Skeletal muscle tissue (tissue), 4 donors: ENCODE results near the gene MTARC2. TPM values are rescaled to one million over a fixed set of nuclear protein-coding genes. Genes with fewer than 3 reads are reported as not detected.

Experiments used
- H3K27ac ChIP-seq: one replicate; pipeline ENCODE4 v1.7.0; 2013; ENCODE audit warnings: mild to moderate bottlenecking, low read depth, low read length, inconsistent platforms
- H3K27me3 ChIP-seq, 3 donors: one replicate each; pipeline ENCODE4 v1.7.0; 2013; ENCODE audit warnings: low read length in 3 of 3; ENCODE audit not compliant: control insufficient read depth in 3 of 3, insufficient read depth in 3 of 3
- H3K36me3 ChIP-seq, 3 donors: one replicate each; pipeline ENCODE4 v1.7.0; 2013; ENCODE audit warnings: low read length in 3 of 3; ENCODE audit not compliant: control insufficient read depth in 3 of 3, insufficient read depth in 3 of 3
- H3K4me1 ChIP-seq, 3 donors: one replicate each; pipeline ENCODE4 v1.7.0; 2013; ENCODE audit warnings: low read length in 3 of 3, mild to moderate bottlenecking in 3 of 3; ENCODE audit not compliant: control insufficient read depth in 3 of 3, insufficient read depth in 3 of 3
- H3K4me3 ChIP-seq, 3 donors: one replicate each; pipeline ENCODE4 v1.7.0; 2013; ENCODE audit warnings: low read length in 3 of 3
- H3K9ac ChIP-seq, 3 donors: one replicate each; pipeline ENCODE4 v1.7.0; 2013; ENCODE audit warnings: low read length in 3 of 3, mild to moderate bottlenecking in 3 of 3, moderate library complexity in 2 of 3, low read depth in 1 of 3
- H3K9me3 ChIP-seq, 3 donors: one replicate each; pipeline ENCODE4 v1.7.0; 2013; ENCODE audit warnings: low read length in 3 of 3; ENCODE audit not compliant: control insufficient read depth in 3 of 3
- total RNA-seq: library from RNA; depleted of rRNA; stranded (reverse); fragments of >200 nt; gene quantifications from one replicate; pipeline ENCODE4 v1.2.3, GENCODE V29; 2014
- donor health status: Osteomylitis.

The MTARC2 gene
- total RNA-seq, 1 donor from 2014 or later, result 10.4 TPM

DNA sequence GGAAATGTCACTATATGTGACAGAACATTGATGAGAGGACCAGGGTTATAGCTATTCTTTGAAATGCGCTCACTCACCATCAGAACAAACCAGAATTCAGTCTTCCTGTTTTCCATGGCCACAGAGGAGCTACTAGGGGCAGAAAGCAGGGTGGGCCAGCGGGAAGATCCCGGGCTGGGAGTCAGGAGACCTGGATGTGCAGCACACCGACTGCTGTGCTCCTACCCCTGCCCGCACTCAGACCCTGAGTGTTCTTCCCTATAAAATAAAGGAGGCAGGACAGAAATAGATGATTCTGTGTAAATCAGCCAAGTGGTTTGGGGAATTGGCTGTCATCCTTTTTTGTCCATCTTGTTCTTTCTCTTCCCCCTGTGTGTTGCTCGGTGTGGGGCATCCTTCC lies 59.6 kb downstream of the MTARC2 start:
- Histone ChIP-seq H3K9ac (no peak overlapping the region), H3K27ac (no peak overlapping the region), H3K4me1 (peaks cover 4 to 6% (median 5%) of the 10 kb centered on the region in 3 donors), H3K27me3 (no peaks in the 10 kb centered on the region), H3K36me3 (peaks cover 0 to 4% (median 0%) of the 10 kb centered on the region in 3 donors), H3K9me3 (no peaks in the 10 kb centered on the region), H3K4me3 (no peak overlapping the region)

DNA sequence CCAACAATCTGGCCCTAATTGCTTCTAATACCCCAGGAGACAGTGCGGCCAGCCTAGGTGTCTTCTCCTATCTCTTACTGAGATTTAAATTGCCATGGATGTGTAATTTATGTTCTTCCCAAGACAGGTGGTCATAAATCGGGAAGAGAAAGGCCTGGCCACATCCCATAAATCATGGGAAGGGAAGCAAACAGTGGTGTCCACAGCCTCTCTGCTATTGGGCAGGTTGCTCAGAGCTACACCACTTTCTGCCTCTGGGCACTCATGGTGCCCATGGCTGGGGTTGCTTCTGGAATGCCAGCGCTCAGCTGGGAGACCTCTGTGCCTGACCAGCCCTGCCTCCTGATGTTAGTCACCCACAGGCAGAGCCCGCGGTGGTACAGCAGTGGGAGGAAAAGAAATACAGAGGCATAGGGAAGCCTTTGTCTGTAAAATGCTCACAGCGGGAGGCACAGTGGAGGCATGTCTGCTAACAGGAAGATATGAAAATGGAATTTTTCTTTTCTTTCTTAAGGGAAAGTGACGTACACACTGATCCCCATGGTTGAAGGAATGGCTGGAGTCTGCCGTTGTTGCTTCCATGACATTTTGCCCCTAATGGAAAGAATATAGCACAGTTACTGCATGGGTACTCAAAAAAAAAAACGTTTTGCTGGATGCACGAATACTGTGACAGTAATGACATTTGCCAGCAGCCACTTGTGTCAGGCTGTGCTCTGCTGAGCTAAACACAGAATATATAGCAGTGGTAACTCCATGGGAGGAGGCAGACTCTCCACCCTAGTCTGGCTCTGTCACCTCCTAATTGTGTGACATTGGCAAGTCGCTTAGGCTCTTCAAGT lies 60.4 kb downstream of the MTARC2 start:
- peaks cover 4 to 6% (median 5%) of the 10 kb centered on the region in 3 donors for H3K4me1 ChIP-seq
- no peak overlapping the region for H3K4me3 ChIP-seq
- H3K27ac ChIP-seq, result no peak overlapping the region
- H3K36me3 ChIP-seq, result peaks cover 0 to 6% (median 5%) of the 10 kb centered on the region in 3 donors
- no peaks in the 10 kb centered on the region for H3K27me3 ChIP-seq
- no peaks in the 10 kb centered on the region for H3K9me3 ChIP-seq
- H3K9ac ChIP-seq, result no peak overlapping the region

DNA sequence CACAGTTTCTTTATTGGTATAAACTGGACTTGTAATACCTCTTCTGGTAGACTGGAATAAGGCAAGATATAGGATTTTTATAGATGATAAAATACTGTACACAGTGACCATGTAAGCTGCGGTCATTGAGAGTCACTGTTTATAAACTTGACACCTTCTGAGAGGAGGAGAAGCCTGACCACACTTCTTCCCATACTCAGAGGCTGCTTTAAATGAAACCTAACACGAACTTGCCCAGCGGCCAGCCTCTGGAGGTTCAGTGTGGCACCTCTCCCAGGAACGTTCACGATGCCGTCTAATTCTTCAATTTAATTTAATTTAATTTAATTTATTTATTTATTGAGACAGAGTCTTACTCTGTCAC lies 61.0 kb downstream of the MTARC2 start:
- H3K9ac ChIP-seq, result no peak overlapping the region
- H3K27me3 ChIP-seq, result no peaks in the 10 kb centered on the region
- peaks cover 4 to 6% (median 5%) of the 10 kb centered on the region in 3 donors for H3K4me1 ChIP-seq
- H3K27ac ChIP-seq, result no peak overlapping the region
- no peak overlapping the region for H3K4me3 ChIP-seq
- H3K9me3 ChIP-seq, result no peaks in the 10 kb centered on the region
- peaks cover 0 to 6% (median 5%) of the 10 kb centered on the region in 3 donors for H3K36me3 ChIP-seq

DNA sequence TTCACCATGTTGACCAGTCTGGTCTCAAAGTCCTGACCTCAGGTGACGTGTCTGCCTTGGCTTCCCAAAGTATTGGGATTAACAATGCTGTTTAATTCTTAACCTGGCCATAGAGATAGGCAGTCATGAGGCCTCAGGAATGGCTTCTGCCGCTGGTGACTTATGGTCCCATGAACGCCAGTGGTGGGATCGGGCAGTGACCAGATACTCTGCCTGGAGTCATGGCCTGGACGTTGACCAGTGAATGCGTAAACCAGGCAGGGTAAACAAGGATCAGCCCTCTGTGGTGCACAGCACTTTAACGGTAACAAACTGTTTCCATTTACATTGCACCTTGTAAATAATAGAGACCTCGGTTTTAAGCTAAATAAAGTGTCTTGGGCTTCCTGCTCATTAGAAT lies 61.6 kb downstream of the MTARC2 start:
- Histone ChIP-seq H3K27me3 (no peaks in the 10 kb centered on the region), H3K27ac (no peak overlapping the region), H3K4me3 (no peak overlapping the region), H3K9me3 (no peaks in the 10 kb centered on the region), H3K4me1 (peaks cover 4 to 6% (median 5%) of the 10 kb centered on the region in 3 donors), H3K36me3 (peaks cover 0 to 6% (median 5%) of the 10 kb centered on the region in 3 donors), H3K9ac (no peak overlapping the region)

DNA sequence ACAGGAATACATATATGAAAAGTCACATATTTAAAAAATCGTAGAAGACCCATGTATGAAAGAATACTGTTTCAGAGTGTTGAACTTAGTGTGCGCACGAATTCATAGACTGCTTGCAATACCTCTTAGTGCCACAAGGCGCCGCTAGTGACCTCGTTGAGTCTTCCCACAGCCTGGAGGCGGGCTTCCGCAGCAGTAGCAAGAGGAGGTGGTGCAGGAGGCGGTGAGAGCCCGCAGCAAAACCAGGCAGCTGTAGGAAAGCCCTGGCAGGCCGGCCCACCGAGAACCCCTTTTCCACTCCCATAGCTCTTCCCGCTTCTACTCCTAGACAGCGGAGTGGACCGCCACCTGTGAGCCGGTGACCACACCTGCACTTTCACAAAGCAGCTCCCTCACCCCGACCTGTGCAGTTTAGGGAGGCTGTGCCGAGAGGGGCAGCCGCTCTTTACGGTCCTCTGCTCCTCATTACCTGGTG lies 62.1 kb downstream of the MTARC2 start:
- H3K27me3 ChIP-seq, result no peaks in the 10 kb centered on the region
- peaks cover 4 to 6% (median 5%) of the 10 kb centered on the region in 3 donors for H3K4me1 ChIP-seq

DNA sequence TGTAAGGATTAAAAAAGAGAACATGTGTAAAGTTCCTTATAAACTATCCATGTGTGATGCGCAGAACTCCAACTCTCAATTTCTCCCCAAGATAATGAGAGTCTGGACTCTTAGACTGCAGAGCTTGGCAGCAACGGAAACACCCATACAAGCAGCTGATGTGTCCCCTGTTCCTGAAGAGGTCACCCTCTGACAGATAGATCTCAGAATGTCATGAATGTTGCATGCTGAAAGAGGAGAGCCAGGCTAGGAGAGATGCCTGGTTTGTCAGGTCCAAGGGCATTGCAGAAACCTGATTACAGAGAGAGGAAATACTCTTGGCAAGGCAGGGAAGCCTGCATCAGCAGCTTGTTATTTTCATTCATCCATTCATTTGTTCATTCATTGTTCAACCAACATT lies 62.8 kb downstream of the MTARC2 start:
- H3K4me1 ChIP-seq, result peaks cover 4 to 6% (median 5%) of the 10 kb centered on the region in 3 donors
- no peak overlapping the region for H3K4me3 ChIP-seq
- no peak overlapping the region for H3K9ac ChIP-seq

More for the DNA sequence above, 62.1 kb downstream of the MTARC2 start:
- peak overlapping the region in 2 of 3 donors; percentile 37 to 56 for H3K4me3 ChIP-seq
- no peak overlapping the region for H3K27ac ChIP-seq
- peaks cover 0 to 6% (median 5%) of the 10 kb centered on the region in 3 donors for H3K36me3 ChIP-seq
- H3K9me3 ChIP-seq, result no peaks in the 10 kb centered on the region
- H3K9ac ChIP-seq, result peak overlapping the region in 1 of 3 donors; percentile 28

DNA sequence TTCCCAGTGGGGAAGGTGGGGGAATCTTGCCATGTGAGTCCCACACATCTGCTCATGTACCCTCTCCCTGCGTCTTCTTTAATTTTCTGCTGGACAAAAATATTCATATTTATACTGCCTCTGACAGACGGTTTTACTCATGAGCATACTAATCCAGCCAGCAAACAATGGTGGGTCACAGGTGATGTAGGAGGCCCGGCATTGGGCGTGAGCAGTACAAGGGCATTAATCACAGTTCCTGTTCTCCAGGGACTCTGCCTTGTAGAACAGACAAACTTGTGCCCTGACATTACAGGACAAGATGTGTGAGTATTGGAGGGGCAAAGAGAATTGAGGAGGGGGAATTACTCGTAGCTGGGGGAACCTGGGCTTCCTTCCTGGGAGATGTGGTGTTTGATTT lies 63.6 kb downstream of the MTARC2 start:
- Histone ChIP-seq H3K4me3 (no peak overlapping the region), H3K36me3 (peaks cover 0 to 5% (median 2%) of the 10 kb centered on the region in 3 donors), H3K27ac (no peak overlapping the region), H3K9me3 (no peaks in the 10 kb centered on the region), H3K27me3 (no peaks in the 10 kb centered on the region), H3K9ac (no peak overlapping the region), H3K4me1 (peaks cover 4 to 6% (median 5%) of the 10 kb centered on the region in 3 donors)

More for the DNA sequence above, 62.8 kb downstream of the MTARC2 start:
- Histone ChIP-seq H3K27ac (no peak overlapping the region), H3K27me3 (no peaks in the 10 kb centered on the region), H3K36me3 (peaks cover 0 to 6% (median 5%) of the 10 kb centered on the region in 3 donors), H3K9me3 (no peaks in the 10 kb centered on the region)

DNA sequence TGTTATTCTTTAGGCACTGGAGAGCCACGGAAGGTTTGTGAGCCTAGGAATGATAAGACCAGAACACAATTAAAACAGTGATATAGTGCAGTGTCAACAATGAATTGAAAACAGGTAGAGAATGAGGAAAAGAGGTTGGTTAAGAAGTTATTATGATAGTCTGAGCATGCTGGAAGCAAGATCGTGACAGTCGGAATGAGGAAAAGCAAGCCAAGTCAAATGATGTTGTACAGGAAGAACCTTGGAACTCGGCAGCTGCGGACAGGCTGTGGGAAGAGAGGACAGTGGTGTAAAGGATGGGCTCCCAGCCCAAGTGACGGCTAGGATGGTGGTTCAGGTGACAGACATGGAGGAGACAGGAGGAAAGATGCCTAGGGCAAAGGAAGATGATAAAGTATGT lies 64.2 kb downstream of the MTARC2 start:
- H3K4me3 ChIP-seq, result no peak overlapping the region
- H3K27me3 ChIP-seq, result no peaks in the 10 kb centered on the region
- H3K4me1 ChIP-seq, result peaks cover 4 to 6% (median 5%) of the 10 kb centered on the region in 3 donors
- H3K9me3 ChIP-seq, result no peaks in the 10 kb centered on the region
- H3K36me3 ChIP-seq, result peaks cover 0 to 5% (median 2%) of the 10 kb centered on the region in 3 donors
- H3K9ac ChIP-seq, result no peak overlapping the region
- no peak overlapping the region for H3K27ac ChIP-seq

DNA sequence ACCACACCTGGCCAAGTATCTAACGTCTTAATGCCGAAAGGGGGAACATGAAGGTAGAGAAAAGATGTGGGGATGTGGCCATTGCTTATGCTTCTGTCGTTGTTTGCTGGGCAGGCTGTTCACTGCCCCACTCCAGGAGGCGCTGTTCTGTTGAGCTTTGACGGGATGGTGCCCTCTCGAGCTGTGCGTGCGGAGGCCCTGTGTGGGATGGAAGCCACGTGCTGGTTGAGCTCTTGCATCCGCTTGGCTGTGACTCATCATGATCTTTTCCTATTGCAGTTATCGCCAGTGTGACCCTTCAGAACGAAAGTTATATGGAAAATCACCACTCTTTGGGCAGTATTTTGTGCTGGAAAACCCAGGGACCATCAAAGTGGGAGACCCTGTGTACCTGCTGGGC lies 64.9 kb downstream of the MTARC2 start:
- Histone ChIP-seq H3K4me3 (no peak overlapping the region), H3K9me3 (no peaks in the 10 kb centered on the region), H3K27ac (no peak overlapping the region), H3K27me3 (no peaks in the 10 kb centered on the region), H3K36me3 (peaks cover 0 to 5% (median 2%) of the 10 kb centered on the region in 3 donors), H3K9ac (no peak overlapping the region), H3K4me1 (peaks cover 4 to 6% (median 5%) of the 10 kb centered on the region in 3 donors)

DNA sequence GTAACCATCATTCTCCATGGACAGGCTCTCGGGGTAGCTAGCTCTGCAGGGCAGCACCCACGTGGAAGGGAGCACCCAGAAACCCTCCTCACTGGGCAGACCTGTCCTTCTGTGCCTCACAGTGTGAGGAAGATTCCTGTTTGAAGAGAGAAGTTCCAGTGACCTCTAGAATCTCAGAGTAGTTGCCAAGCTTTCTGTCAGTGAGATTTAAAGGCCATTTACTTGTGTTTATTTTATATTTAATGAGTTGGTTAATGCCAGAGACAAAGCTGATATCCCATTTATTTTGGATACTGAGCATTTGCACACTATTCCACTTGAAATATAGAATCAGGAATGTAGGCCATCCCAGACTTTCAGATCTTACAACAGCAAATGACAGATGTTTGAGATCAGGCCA lies 67.3 kb downstream of the MTARC2 start:
- Histone ChIP-seq H3K4me1 (peaks cover 3 to 9% (median 7%) of the 10 kb centered on the region in 3 donors), H3K9ac (no peak overlapping the region), H3K27me3 (no peaks in the 10 kb centered on the region), H3K4me3 (no peak overlapping the region), H3K27ac (no peak overlapping the region), H3K9me3 (no peaks in the 10 kb centered on the region), H3K36me3 (peaks cover 0 to 5% (median 2%) of the 10 kb centered on the region in 3 donors)
